Gastrocnemius medialis (tissue), 4 donors: Measurements from ENCODE around the gene ARID5B.

Experiments used
- CTCF ChIP-seq, 5 experiments: fragments of 450-650 bp in 3 of 5; fragments of 200-600 bp in 2 of 5; sonication (generic) in 2 of 5; IDR thresholded peaks in 4 of 5; conservative IDR thresholded peaks in 1 of 5; 1 replicate in 4 of 5; 2 replicates in 1 of 5; pipeline ENCODE4 v1.5.1; 2016 to 2019; ENCODE audit warnings: antibody characterized with exemption in 5 of 5, mild to moderate bottlenecking in 3 of 5, moderate library complexity in 3 of 5
- POLR2A ChIP-seq, 2 donors: fragments of 450-650 bp; IDR thresholded peaks; one replicate each; pipeline ENCODE4 v1.6.1; 2017; ENCODE audit warnings: antibody characterized with exemption in 2 of 2, mild to moderate bottlenecking in 2 of 2, moderate library complexity in 2 of 2

- no peak for TF ChIP-seq CTCF (IDR thresholded peaks at IDR 0.05 in 4 of 5, conservative IDR thresholded peaks at IDR 0.05 in 1 of 5)
- TF ChIP-seq POLR2A (IDR thresholded peaks at IDR 0.05): no peak
Measured at GRCh38 chr10:61890881-61891409, 10.6 kb upstream of the ARID5B start.
